K562 (cell line): Measurements from ENCODE around the gene CD300LD. TPM values are rescaled to one million over a fixed set of nuclear protein-coding genes. Genes with fewer than 3 reads are reported as not detected.

ENCODE experiments used
- ATAC-seq: fragments of 200-7000 bp; cut with Tn5 transposase; 3 replicates; pipeline ENCODE4 v1.9.1; 2020; ENCODE audit warnings: moderate library complexity
- BruUV-seq: library from RNA; stranded (reverse); fragments of 400-500 nt; replicated peaks from 2 replicates; lab custom pipeline; 2021; lab: Mats Ljungman, UMichigan
- CTCF ChIA-PET: fragments of 300-600 bp; formaldehyde crosslinking; extraction: SDS; loops from one replicate; lab custom pipeline; 2021; ENCODE audit warnings: low intra/inter-chr PET ratio; lab: Yijun Ruan, JAX
- POLR2A ChIA-PET: fragments of 300-600, 350-650 bp; sonication (Branson Sonifier 250); formaldehyde crosslinking; extraction: SDS; loops from one replicate; lab custom pipeline; 2021; ENCODE audit warnings: antibody characterized with exemption, inconsistent platforms; lab: Yijun Ruan, JAX
- DNase-seq, 4 experiments: peaks; one replicate each; pipeline versions ENCODE4 v3.0.0 to v3.0.0-alpha.2; 2011 to 2018; ENCODE audit warnings: low spot score in 3 of 4, mixed read lengths in 3 of 4; ENCODE audit errors: extremely low read depth in 1 of 4
- FAIRE-seq: peaks from 2 replicates; lab custom pipeline; 2011; peaks lifted over from hg19 to GRCh38; lab: Jason Lieb, UNC
- H2AFZ ChIP-seq: 2 replicates; pipeline ENCODE4 v1.6.0; 2011; ENCODE audit warnings: low read depth, low read length, control low read depth, inconsistent platforms
- H3K27ac ChIP-seq: fragments of 200-600 bp; 3 replicates; pipeline ENCODE4 v1.8.0; 2011; ENCODE audit warnings: low read depth, mild to moderate bottlenecking, control low read depth, inconsistent platforms, low read length, moderate library complexity, mixed read lengths; ENCODE audit errors: extremely low read depth
- H3K27me3 ChIP-seq, 2 experiments: fragments of 300-600 bp in 1 of 2; 2 replicates in 1 of 2; 3 replicates in 1 of 2; pipeline versions ENCODE4 v1.6.0 to v1.8.0; 2011; ENCODE audit warnings: inconsistent platforms in 2 of 2, low read length in 2 of 2, mild to moderate bottlenecking in 1 of 2, mixed read lengths in 1 of 2, moderate library complexity in 1 of 2; ENCODE audit not compliant: control insufficient read depth in 2 of 2, insufficient read depth in 2 of 2
- H3K36me3 ChIP-seq: fragments of 300-600 bp; 3 replicates; pipeline ENCODE4 v1.8.0; 2011; ENCODE audit warnings: mild to moderate bottlenecking, low read length, inconsistent platforms; ENCODE audit not compliant: control insufficient read depth, insufficient read depth
- H3K4me1 ChIP-seq, 2 experiments: fragments of 200-600 bp in 1 of 2; replicated peaks in 1 of 2; 2 replicates in 1 of 2; 3 replicates in 1 of 2; pipeline versions ENCODE4 v1.5.1 to v1.8.0; 2011; ENCODE audit warnings: inconsistent platforms in 2 of 2, low read length in 2 of 2, mild to moderate bottlenecking in 1 of 2, mixed read lengths in 1 of 2, moderate library complexity in 1 of 2; ENCODE audit not compliant: control insufficient read depth in 2 of 2, insufficient read depth in 2 of 2
- H3K4me2 ChIP-seq: 2 replicates; pipeline ENCODE4 v1.6.1; 2011; ENCODE audit warnings: low read length, control low read depth, inconsistent platforms, mixed read lengths; ENCODE audit not compliant: insufficient read depth
- H3K4me3 ChIP-seq: fragments of 200-600 bp; sonication (generic), shearing (Covaris generic); 2 replicates; pipeline ENCODE4 v1.5.1; 2016; ENCODE audit warnings: control low read depth, inconsistent platforms
- H3K79me2 ChIP-seq: fragments of 200-600 bp; 3 replicates; pipeline ENCODE4 v1.8.0; 2011; ENCODE audit warnings: low read length, inconsistent platforms; ENCODE audit not compliant: control insufficient read depth, insufficient read depth
- H3K9ac ChIP-seq, 2 experiments: 2 replicates each; pipeline versions ENCODE4 v1.6.0 to v1.6.1; 2011; ENCODE audit warnings: low read depth in 2 of 2, low read length in 2 of 2, control low read depth in 1 of 2, inconsistent platforms in 1 of 2, mild to moderate bottlenecking in 1 of 2, mixed read lengths in 1 of 2; ENCODE audit not compliant: insufficient read depth in 1 of 2
- H3K9me1 ChIP-seq: one replicate; pipeline ENCODE4 v1.6.0; 2011; ENCODE audit warnings: inconsistent platforms, mild to moderate bottlenecking, low read length, moderate library complexity; ENCODE audit not compliant: control insufficient read depth, insufficient read depth
- H3K9me3 ChIP-seq: replicated peaks from 2 replicates; pipeline ENCODE4 v1.5.1; 2011; ENCODE audit warnings: low read depth, low read length, inconsistent platforms; ENCODE audit not compliant: control insufficient read depth, insufficient read depth
- H4K20me1 ChIP-seq: replicated peaks from 2 replicates; pipeline ENCODE4 v1.6.1; 2011; ENCODE audit warnings: low read length, inconsistent platforms, mixed read lengths; ENCODE audit not compliant: control insufficient read depth, insufficient read depth
- DACH1 ChIP-seq: fragments of 450-650 bp; IDR thresholded peaks from 2 replicates; pipeline ENCODE4 v1.6.1; 2018; ENCODE audit not compliant: partially characterized antibody
- GATAD2B ChIP-seq: fragments of 450-650 bp; IDR thresholded peaks from 2 replicates; pipeline ENCODE4 v1.6.1; 2017; ENCODE audit warnings: mild to moderate bottlenecking, borderline replicate concordance
- HDAC3 ChIP-seq: fragments of 450-650 bp; IDR thresholded peaks from 2 replicates; pipeline ENCODE4 v1.6.1; 2018; ENCODE audit warnings: borderline replicate concordance, mild to moderate bottlenecking, moderate library complexity; ENCODE audit not compliant: partially characterized antibody
- MAFF ChIP-seq: IDR thresholded peaks from 2 replicates; pipeline ENCODE4 v1.6.1; 2012; ENCODE audit warnings: low read length, improper control_type of control experiment
- RFX1 ChIP-seq: fragments of 450-650 bp; IDR thresholded peaks from 2 replicates; pipeline ENCODE4 v1.6.1; 2016; ENCODE audit warnings: mild to moderate bottlenecking, moderate library complexity
- SRSF3 ChIP-seq: fragments of 200-400 bp; formaldehyde crosslinking; IDR thresholded peaks from 2 replicates; pipeline ENCODE4 v1.6.1; 2016; ENCODE audit warnings: mild to moderate bottlenecking, low read length, moderate library complexity; ENCODE audit not compliant: insufficient read depth
- ZNF347 ChIP-seq: fragments of 450-650 bp; formaldehyde crosslinking; IDR thresholded peaks from 2 replicates; pipeline ENCODE4 v1.4.0; 2020; ENCODE audit warnings: low read depth, mild to moderate bottlenecking, moderate library complexity
- WGBS: fragments of 100-300 bp; shearing (Covaris generic); methylation state at CpG from one replicate; pipeline ENCODE4 v1.1.6; 2016; ENCODE audit warnings: low coverage, mixed read lengths; ENCODE audit not compliant: insufficient coverage; ENCODE audit errors: missing lambda C conversion rate; 5-methylcytosine and 5-hydroxymethylcytosine counted together
- in situ Hi-C: fragments of 300-500 bp; cut with MboI; formaldehyde crosslinking; loops from 4 replicates; pipeline ENCODE4 v1.15.0; 2018; ENCODE audit warnings: inconsistent platforms, mixed read lengths
- intact Hi-C: fragments of 100-400 bp; cut with micrococcal nuclease; formaldehyde crosslinking; loops from 2 replicates; pipeline ENCODE4 v1.14.2; 2022
- polyA plus RNA-seq, 8 experiments: library from polyadenylated mRNA; depleted of rRNA in 4 of 8; stranded (reverse) in 5 of 8; unstranded in 3 of 8; fragments of >200 nt; fragmentation: Nextera tagmentation in 2 of 8; fragmentation: Illumina TruSeq in 1 of 8; extraction: Ambion mirVana in 2 of 8; extraction: Trizol in 1 of 8; gene quantifications; 2 replicates each; pipeline versions ENCODE4 v1.2.1 to v1.2.3, GENCODE V29; 2011 to 2014; ENCODE audit warnings: inconsistent platforms in 1 of 8, missing spikeins in 1 of 8
- total RNA-seq, 7 experiments: library from RNA; depleted of rRNA in 6 of 7; stranded (reverse); fragments of >200 nt in 6 of 7; fragmentation: Illumina TruSeq in 2 of 7; extraction: Trizol in 2 of 7; gene quantifications; 2 replicates each; pipeline versions ENCODE4 v1.2.1 to v1.2.3, GENCODE V29; 2011 to 2021; ENCODE audit warnings: low replicate concordance in 1 of 7
- TF ChIP-seq, protein P1 (sequence below): fragments of 250-450 bp; sonication (Bioruptor Pico); IDR thresholded peaks from 2 replicates; pipeline ENCODE4 v1.8.0; 2022; ENCODE audit warnings: inconsistent platforms
- TF ChIP-seq, protein P2 (sequence below): fragments of 200-800 bp; sonication (Bioruptor generic); IDR thresholded peaks from 2 replicates; pipeline ENCODE4 v1.6.1; 2017; ENCODE audit warnings: missing genetic modification characterization, missing compliant biosample characterization
- TF ChIP-seq, protein P3 (sequence below): fragments of 450-650 bp; formaldehyde crosslinking; IDR thresholded peaks from 2 replicates; pipeline ENCODE4 v1.4.0; 2022; ENCODE audit warnings: mild to moderate bottlenecking, moderate library complexity

Gene CD300LD
- total and polyA plus RNA-seq, 9 of the 15 experiments (the other 6 are each of a cell fraction or from before 2014, with no cell fraction given) = not detected

DNA sequence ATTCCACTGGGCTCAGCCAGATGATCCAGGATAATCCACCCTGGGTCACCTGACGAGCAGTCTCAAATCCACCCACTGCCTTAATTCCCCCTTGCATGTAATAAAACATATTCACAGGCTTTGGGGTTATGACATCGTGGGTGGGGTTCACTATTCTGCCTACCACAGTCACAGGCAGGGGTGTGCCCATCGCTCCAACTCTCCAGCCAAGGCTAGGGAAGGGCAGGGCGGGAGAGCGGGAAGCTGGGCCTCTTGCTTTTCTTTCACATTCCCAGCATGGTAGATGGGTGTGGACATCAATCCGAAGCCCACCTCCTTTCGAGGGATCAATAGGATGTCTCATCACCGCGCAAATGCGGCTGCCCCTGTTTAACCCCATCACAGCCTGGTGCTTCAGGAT, 12.7 kb upstream of the CD300LD start:
- BruUV-seq = no TSS peak
- no peaks in the 10 kb centered on the region for H4K20me1 ChIP-seq
- H3K79me2 ChIP-seq = no peaks in the 10 kb centered on the region
- H3K9me1 ChIP-seq = no peaks in the 10 kb centered on the region
- H3K4me2 ChIP-seq = no peak overlapping the region
- H3K4me1 ChIP-seq = no peaks in the 10 kb centered on the region
- in situ Hi-C loops (no loop called here), intact Hi-C loops (loop anchor here (5.0 kb wide), 1 partner anchor 302 kb away; no protein-coding TSS in a partner anchor)
- no peak for ATAC-seq
- H2AFZ ChIP-seq = no peak overlapping the region
- no peak for FAIRE-seq
- ChIA-PET CTCF (no interaction called here), POLR2A (interaction anchor here (1.0 kb wide), 1 partner anchor 11 kb away, joined by 4 read pairs; no protein-coding TSS in a partner anchor)
- TF ChIP-seq GATAD2B (no peak), ZNF347 (CRISPR knock-in tag) (no peak), RFX1 (no peak), SRSF3 (no peak), HDAC3 (no peak), DACH1 (no peak), MAFF (no peak)
- TF ChIP-seq, protein P1, sequence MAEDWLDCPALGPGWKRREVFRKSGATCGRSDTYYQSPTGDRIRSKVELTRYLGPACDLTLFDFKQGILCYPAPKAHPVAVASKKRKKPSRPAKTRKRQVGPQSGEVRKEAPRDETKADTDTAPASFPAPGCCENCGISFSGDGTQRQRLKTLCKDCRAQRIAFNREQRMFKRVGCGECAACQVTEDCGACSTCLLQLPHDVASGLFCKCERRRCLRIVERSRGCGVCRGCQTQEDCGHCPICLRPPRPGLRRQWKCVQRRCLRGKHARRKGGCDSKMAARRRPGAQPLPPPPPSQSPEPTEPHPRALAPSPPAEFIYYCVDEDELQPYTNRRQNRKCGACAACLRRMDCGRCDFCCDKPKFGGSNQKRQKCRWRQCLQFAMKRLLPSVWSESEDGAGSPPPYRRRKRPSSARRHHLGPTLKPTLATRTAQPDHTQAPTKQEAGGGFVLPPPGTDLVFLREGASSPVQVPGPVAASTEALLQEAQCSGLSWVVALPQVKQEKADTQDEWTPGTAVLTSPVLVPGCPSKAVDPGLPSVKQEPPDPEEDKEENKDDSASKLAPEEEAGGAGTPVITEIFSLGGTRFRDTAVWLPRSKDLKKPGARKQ (CRISPR knock-in tag) = no peak
- TF ChIP-seq, protein P2, sequence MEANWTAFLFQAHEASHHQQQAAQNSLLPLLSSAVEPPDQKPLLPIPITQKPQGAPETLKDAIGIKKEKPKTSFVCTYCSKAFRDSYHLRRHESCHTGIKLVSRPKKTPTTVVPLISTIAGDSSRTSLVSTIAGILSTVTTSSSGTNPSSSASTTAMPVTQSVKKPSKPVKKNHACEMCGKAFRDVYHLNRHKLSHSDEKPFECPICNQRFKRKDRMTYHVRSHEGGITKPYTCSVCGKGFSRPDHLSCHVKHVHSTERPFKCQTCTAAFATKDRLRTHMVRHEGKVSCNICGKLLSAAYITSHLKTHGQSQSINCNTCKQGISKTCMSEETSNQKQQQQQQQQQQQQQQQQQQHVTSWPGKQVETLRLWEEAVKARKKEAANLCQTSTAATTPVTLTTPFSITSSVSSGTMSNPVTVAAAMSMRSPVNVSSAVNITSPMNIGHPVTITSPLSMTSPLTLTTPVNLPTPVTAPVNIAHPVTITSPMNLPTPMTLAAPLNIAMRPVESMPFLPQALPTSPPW (CRISPR knock-in tag) = no peak
- TF ChIP-seq, protein P3, sequence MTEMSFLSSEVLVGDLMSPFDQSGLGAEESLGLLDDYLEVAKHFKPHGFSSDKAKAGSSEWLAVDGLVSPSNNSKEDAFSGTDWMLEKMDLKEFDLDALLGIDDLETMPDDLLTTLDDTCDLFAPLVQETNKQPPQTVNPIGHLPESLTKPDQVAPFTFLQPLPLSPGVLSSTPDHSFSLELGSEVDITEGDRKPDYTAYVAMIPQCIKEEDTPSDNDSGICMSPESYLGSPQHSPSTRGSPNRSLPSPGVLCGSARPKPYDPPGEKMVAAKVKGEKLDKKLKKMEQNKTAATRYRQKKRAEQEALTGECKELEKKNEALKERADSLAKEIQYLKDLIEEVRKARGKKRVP (CRISPR knock-in tag) = no peak
- no peak overlapping the region for H3K27ac ChIP-seq
- no peak overlapping the region; a peak in 1 of 4 replicates for H3K9ac ChIP-seq
- DNase-seq = no peak
- H3K4me3 ChIP-seq = no peak overlapping the region
- peaks cover 3 to 60% of the 10 kb centered on the region in 2 experiments; a peak in 3 of 5 replicates for H3K27me3 ChIP-seq
- no peaks in the 10 kb centered on the region for H3K36me3 ChIP-seq
- WGBS = 2% methylated on average over 10 of the region's 10 CpGs
- H3K9me3 ChIP-seq = no peaks in the 10 kb centered on the region
